Activated T-cell treated with anti-CD3 and anti-CD28 coated beads, Interleukin-2, amount 50 U/mL, for 4 hours (primary cell): ENCODE data around the gene GRK6. TPM values are rescaled to one million over a fixed set of nuclear protein-coding genes. Genes with fewer than 3 reads are reported as not detected.

Experiments used
- ATAC-seq, 2 donors: fragments of 200-7000 bp; cut with Tn5 transposase; one replicate each; pipeline ENCODE4 v1.10.0; 2021
- DNase-seq: peaks from one replicate; pipeline ENCODE4 v3.0.0-alpha.2; 2020
- H3K27me3 Mint-ChIP-seq: one replicate; pipeline ENCODE4 v1.8.0; 2021; ENCODE audit warnings: low read depth, mixed read lengths
- H3K36me3 Mint-ChIP-seq: one replicate; pipeline ENCODE4 v1.8.0; 2022; ENCODE audit warnings: mixed read lengths; ENCODE audit not compliant: insufficient read depth
- H3K4me1 Mint-ChIP-seq: one replicate; pipeline ENCODE4 v1.8.0; 2021; ENCODE audit warnings: low read depth, mixed read lengths
- H3K4me3 Mint-ChIP-seq: one replicate; pipeline ENCODE4 v1.8.0; 2021; ENCODE audit warnings: mild to moderate bottlenecking, moderate library complexity, mixed read lengths
- H3K9me3 Mint-ChIP-seq: one replicate; pipeline ENCODE4 v1.8.0; 2021; ENCODE audit warnings: mixed read lengths
- total RNA-seq, 3 donors: library from RNA; stranded (reverse); gene quantifications; one replicate each; pipeline ENCODE4 v1.2.1, GENCODE V29; 2021

The GRK6 gene
- total RNA-seq, 3 donors from 2014 or later, result 140 to 163 (median 158) TPM

DNA sequence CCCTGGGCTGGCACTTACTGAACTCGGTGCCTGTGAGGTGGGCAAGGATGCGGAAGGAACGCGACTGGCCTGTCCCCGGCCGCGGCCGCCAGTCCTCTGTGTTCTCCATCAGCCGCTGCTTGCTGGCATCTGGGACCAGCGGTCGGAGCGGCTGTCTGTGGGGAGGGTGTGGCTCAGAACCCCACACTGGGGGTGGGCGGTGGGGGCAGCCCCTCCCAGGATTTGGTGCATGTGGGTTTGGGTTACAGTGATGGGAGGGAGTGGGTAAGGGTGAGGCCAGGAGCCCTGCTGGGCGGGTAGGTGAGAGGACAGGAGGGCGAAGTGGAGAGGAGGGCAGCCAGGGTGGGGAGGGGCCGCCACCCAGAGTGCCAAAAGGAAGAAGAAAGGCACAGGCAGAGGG is 64.5 kb downstream of the GRK6 start:
- ATAC-seq (no peak), DNase-seq (no peak)
- Mint-ChIP-seq H3K27me3 (no peaks in the 10 kb centered on the region), H3K4me3 (no peak overlapping the region), H3K36me3 (peaks cover 6% of the 10 kb centered on the region), H3K9me3 (no peaks in the 10 kb centered on the region), H3K4me1 (peaks cover 7% of the 10 kb centered on the region)

DNA sequence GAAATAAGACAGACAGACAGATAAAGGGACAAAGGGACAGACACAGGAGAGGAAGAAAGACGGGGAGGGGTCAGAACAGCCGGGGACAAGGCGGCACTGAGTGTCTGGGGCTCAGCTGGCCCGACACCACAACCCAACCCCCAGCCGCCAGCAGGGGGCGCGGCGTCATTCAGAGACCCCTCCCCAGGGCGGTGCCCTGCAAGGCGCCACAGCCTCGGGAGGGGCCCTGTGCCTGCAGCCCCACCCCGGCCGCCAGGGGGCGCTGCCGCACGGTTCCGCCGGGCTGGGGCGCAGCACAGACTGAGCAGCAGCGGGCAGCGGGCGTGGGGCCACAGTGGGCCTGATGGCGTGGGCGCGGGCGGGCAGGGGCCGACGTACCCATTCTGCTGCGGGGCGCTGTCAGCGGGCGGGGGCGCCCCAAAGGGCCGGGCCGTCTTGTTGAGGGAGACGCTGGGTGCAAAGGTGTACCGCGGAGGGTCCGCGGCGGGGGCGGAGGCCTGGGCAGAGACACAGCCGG is 65.0 kb downstream of the GRK6 start:
- Mint-ChIP-seq H3K9me3 (no peaks in the 10 kb centered on the region), H3K36me3 (peaks cover 6% of the 10 kb centered on the region), H3K27me3 (no peaks in the 10 kb centered on the region), H3K4me3 (no peak overlapping the region), H3K4me1 (peaks cover 9% of the 10 kb centered on the region)
- DNase-seq (no peak), ATAC-seq (peak in 1 of 2 donors; percentile 27)

DNA sequence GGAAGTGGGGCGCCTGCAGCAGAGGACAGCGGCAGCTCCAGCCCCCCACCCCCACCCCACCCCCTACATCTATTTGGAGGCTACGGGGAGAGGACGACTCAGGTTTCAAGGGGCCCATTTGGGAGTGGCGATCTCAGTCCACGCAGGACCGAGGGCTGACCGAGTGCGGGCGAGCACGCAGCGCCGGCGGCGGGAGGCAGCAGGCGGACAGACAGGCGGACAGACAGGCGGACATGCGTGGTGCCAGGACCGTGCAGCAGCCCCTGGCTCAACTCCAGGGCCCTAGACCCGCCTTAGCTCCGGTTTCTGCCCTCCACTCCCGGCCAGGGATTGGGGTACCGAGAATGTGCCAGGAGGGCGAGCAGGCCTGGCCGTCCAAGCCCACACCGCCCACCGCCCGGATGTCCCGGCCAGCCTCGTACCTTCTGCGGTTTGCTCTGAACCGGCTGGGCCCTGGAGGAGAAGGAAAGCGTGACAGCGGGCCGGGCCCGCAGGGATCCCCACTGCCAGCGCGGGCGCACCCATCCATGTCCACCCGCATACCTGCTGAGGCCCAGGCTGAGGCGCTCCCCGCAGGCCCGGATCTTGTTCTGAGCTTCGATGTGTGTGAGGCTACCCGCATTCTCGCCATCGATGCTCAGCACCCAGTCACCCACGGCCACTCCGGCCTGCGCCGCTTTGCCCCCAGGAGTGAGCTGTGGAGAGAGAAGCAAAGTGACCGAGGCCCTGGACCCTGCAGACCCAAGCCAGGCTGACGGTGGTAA is 65.7 kb downstream of the GRK6 start:
- DNase-seq (no peak), ATAC-seq (no peak)
- no peak overlapping the region for H3K4me3 Mint-ChIP-seq
- H3K4me1 Mint-ChIP-seq, result peaks cover 9% of the 10 kb centered on the region
- H3K27me3 Mint-ChIP-seq, result no peaks in the 10 kb centered on the region
- H3K9me3 Mint-ChIP-seq, result no peaks in the 10 kb centered on the region
- peaks cover 6% of the 10 kb centered on the region for H3K36me3 Mint-ChIP-seq

Other genes starting within 250 kb of the GRK6 start
- 10 to 100 TPM; 26.3 to 29.8 (median 27.5) TPM for gene RAB24, start 123.0 kb upstream of the GRK6 start, total RNA-seq
- gene PRELID1, start 122.9 kb upstream of the GRK6 start, total RNA-seq, result 100 to 1,000 TPM; 293 to 372 (median 302) TPM
- 1 to 10 TPM; 3.7 to 5.1 (median 4.3) TPM for gene MXD3, start 114.8 kb upstream of the GRK6 start, total RNA-seq
- 100 to 1,000 TPM; 120 to 129 (median 127) TPM for gene LMAN2, start 75.0 kb upstream of the GRK6 start, total RNA-seq
- 10 to 100 TPM; 43.7 to 62.3 (median 46.2) TPM for gene RGS14, start 68.8 kb upstream of the GRK6 start, total RNA-seq
- gene SLC34A1, start 42.2 kb upstream of the GRK6 start, total RNA-seq, result not detected
- gene PFN3, start 26.0 kb upstream of the GRK6 start, total RNA-seq, result not detected
- 1 to 10 TPM; 1.7 to 5.7 (median 3.1) TPM for gene F12, start 17.1 kb upstream of the GRK6 start, total RNA-seq
- gene PRR7, start 20.1 kb downstream of the GRK6 start, total RNA-seq, result 10 to 100 TPM; 11.7 to 19.8 (median 14.2) TPM
- gene DBN1, start 47.0 kb downstream of the GRK6 start, total RNA-seq, result 10 to 100 TPM; 16.6 to 48.5 (median 21.6) TPM
- 10 to 100 TPM; 18.0 to 22.1 (median 19.0) TPM for gene PDLIM7, start 70.9 kb downstream of the GRK6 start, total RNA-seq
- gene DOK3, start 83.2 kb downstream of the GRK6 start, total RNA-seq, result 1 to 10 TPM; 8.2 to 9.2 (median 8.7) TPM
- gene DDX41, start 90.3 kb downstream of the GRK6 start, total RNA-seq, result 100 to 1,000 TPM; 203 to 220 (median 207) TPM
- 10 to 100 TPM; 54.7 to 63.7 (median 62.1) TPM for gene FAM193B, start 127.9 kb downstream of the GRK6 start, total RNA-seq
- 100 to 1,000 TPM; 178 to 208 (median 199) TPM for gene TMED9, start 165.5 kb downstream of the GRK6 start, total RNA-seq
- 10 to 100 TPM; 35.5 to 40.5 (median 37.0) TPM for gene B4GALT7, start 173.5 kb downstream of the GRK6 start, total RNA-seq